Central memory CD4-positive, alpha-beta T cell (primary cell): ENCODE results near the gene RHOBTB3.
A peak's percentile ranks its signal among the peaks of the same experiment; 100 is the strongest.

Experiments used
- DNase-seq: peaks from one replicate; pipeline ENCODE4 v3.0.0; 2022

The RHOBTB3 gene

DNA sequence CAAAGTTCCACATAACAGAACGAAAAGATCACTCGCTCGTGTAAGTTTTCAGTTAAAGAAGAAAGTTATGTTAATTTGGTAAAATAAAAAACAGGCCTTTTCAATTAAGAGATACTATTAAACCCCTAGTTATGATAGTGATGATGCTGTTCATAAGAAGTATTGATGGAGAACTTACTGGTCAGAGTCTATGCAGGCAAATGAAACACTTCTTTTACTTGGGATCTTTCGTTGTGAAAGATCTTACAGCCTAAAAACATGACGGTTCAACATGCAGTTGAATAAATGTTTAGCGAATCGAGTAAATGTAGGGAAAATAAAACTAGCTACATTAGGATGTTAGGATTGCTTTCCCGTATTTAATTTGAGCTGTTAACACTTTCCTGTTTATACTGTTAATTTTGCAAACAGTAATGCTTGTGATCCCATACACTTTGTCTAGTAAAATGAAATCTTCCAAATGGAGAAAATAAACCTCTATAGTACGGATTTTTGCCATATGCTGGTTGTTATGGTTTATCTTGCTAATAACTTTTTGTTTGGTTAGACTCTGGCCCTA is 2.0 kb downstream of the RHOBTB3 start:
- DNase-seq: no peak

DNA sequence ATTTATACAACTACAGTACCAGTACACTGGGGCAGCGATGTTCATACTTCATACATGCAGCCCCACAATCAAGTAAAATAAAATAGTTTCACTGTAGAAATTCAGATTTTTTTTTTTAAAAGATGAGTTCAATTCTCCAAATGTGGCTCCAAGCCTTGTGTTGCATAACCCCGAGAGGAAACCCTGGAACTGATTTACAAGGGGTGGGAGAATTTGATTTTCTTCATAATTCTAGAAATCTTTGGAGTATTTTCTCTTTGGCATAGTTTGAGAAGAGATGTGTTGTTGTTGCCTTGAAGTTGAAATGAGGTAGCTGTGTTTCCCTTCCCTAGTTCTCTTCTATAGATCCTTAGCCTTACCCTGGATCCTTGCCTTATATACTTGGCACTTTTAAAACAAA is 3.1 kb downstream of the RHOBTB3 start:
- DNase-seq: no peak

GRCh38 chr5:95734906-95735305 is 3.8 kb downstream of the RHOBTB3 start:
- no peak for DNase-seq

DNA sequence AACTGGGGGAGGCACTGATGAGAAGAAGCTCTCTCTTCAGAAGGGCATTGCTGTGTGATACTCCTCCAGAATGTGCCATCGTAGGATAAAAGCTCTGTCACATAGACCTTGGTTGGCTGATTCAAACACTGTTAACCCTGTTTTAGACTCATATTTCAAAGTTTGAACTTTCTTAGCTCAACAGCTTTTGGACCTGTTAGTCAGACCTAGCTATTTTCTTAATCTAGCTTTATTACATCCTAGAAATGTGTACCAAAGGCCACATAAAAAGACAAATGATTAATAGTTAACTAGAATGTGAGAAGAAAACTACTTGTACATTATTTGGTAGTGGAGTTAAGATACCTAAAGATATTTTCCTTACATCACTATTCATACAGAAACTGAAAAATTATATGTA is 4.3 kb downstream of the RHOBTB3 start:
- DNase-seq: no peak

- DNase-seq: no peak
Observed at GRCh38 chr5:95738072-95738471, 6.9 kb downstream of the RHOBTB3 start.

DNA sequence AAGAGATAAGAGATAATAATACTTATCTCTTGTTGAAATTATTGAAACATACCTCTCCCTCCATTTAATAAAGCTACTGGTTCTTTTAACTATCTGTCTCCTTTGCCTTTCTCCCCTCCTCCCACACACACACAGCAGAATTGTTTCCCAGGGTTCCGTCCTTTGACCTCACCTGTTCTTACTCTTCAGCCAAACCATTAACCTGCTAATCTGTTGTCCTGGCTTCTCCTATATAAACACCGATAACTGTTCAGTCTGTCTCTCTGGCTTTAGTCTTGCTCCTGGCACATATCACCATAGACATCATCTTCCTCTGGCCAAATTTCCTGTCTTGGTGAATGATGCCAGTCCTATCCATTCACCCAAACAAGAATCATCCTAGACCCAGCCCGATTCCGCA is 7.7 kb downstream of the RHOBTB3 start:
- no peak for DNase-seq

- DNase-seq: no peak
Observed at GRCh38 chr5:95739857-95740256, 8.7 kb downstream of the RHOBTB3 start.

DNA sequence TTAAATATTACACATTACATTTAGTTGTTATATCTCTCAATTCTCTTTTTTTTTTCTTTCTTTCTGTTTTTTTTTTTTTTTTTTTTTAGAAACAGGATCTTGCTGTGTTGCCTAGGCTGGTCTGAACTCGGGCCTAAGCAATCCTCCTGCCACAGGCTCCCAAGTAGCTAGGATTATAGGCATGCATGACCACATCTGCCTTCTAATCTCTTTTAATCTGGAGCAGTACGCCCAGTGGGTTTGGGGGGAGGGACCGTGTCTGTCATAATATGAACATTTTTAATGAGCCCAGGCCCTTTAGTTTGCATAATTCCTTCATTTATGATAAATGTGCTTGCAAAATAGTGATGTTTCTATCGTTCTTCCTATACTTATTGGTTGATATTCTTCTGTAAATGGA is 10.3 kb downstream of the RHOBTB3 start:
- no peak for DNase-seq

- DNase-seq: no peak
Observed at GRCh38 chr5:95743232-95743631, 12.1 kb downstream of the RHOBTB3 start.

DNA sequence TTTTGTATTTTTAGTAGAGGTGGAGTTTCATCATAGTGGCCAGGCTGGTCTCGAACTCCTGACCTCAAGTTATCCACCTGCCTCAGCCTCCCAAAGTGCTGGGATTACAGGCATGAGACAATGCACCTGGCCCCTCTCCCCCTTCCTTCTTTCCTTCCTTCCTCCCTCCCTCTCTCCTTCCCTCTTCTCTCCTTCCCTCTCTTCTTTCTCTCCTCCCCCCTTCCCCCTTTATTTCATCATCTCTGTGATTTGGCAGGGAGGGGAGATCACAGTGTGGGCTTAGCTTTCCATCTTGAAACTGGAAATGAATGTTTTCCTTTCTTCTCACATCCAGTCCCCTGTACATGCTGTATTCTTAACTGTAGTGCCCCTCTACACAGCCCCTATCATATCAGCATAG is 12.7 kb downstream of the RHOBTB3 start:
- DNase-seq: no peak

DNA sequence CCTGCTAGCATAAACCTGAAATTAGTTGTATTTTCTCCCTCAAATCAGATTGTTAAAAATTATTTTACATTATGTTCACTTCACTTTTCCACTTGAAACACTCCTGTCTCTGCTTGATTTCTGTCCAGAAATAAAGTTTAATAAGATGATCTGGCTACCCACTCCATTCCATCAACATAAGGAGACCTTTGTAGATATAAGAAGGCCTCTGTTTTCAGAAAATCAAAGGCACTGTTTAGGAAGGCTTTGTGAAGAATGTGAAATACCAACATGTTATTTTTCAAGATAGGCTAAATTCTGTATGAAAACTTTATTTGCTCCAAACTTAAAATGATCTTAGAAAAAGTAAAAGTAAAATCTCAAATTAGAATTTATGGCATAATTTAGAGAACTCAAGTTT is 15.1 kb downstream of the RHOBTB3 start:
- DNase-seq: no peak

- no peak for DNase-seq
Observed at GRCh38 chr5:95746722-95747679, 15.9 kb downstream of the RHOBTB3 start.

GRCh38 chr5:95748133-95748532 is 17.0 kb downstream of the RHOBTB3 start:
- DNase-seq: no peak

DNA sequence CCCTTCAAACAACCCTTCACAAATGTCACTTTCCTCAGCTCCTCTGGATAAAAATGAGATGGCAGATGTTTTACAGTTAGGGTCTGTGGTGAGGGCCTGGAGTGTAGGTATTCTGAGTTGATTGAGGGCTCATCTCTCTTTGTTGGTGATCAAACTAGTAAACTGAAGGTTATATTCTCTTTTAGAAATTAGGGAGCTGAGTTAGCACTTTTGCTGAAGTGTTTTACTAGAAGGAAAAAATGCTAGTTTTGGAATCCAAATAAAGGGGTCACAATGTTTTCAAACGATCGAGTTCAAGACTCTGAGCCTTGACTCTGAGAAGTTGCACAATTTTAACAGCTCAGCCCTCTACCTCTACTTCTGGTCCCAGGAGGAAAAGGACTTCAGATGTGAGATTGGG is 23.4 kb downstream of the RHOBTB3 start:
- no peak for DNase-seq

- DNase-seq: no peak
Observed at GRCh38 chr5:95759005-95759404, 27.9 kb downstream of the RHOBTB3 start.

DNA sequence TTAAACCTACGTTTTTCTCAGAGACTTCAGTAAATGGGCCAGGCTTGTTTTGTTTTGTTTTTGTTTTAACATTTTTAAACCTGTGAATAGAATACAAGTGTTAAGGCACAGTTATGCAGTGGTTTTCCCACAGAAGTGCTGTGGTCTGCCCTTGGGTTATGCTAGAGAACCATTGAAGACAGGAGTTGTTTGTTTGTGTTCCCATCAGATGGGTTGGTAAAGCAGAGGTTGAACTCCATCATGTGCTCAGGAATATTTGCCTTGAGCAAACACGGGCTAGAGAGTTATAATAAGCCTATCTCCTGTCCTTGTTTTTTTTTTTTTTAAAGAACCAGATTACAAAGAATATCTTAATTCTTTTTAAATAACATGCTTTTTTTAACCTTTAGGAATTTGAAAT is 28.5 kb downstream of the RHOBTB3 start:
- DNase-seq: no peak

GRCh38 chr5:95760273-95761191 is 29.4 kb downstream of the RHOBTB3 start:
- peak; percentile 23 for DNase-seq

- DNase-seq: no peak
Observed at GRCh38 chr5:95761771-95762651, 30.9 kb downstream of the RHOBTB3 start.

GRCh38 chr5:95762652-95763041 is 31.5 kb downstream of the RHOBTB3 start:
- no peak for DNase-seq

GRCh38 chr5:95763941-95764340 is 32.8 kb downstream of the RHOBTB3 start:
- no peak for DNase-seq

GRCh38 chr5:95768731-95769130 is 37.6 kb downstream of the RHOBTB3 start:
- DNase-seq: no peak
